Upper lobe of right lung (tissue), 1 donor: ENCODE results near the gene PARVA. TPM values are rescaled to one million over a fixed set of nuclear protein-coding genes. Genes with fewer than 3 reads are reported as not detected.

ENCODE experiments used
- ATAC-seq: fragments of 200-7000 bp; cut with Tn5 transposase; one replicate; pipeline ENCODE4 v1.9.1; 2020; ENCODE audit warnings: mild to moderate bottlenecking, moderate library complexity
- DNase-seq: peaks from one replicate; pipeline ENCODE4 v3.0.0-alpha.2; 2020
- H3K27ac ChIP-seq: fragments of 200-600 bp; one replicate; pipeline ENCODE4 v1.8.0; 2022
- H3K27me3 ChIP-seq: fragments of 200-600 bp; one replicate; pipeline ENCODE4 v1.8.0; 2022; ENCODE audit warnings: mild to moderate bottlenecking
- H3K36me3 ChIP-seq: fragments of 200-600 bp; one replicate; pipeline ENCODE4 v1.8.0; 2022
- H3K4me1 ChIP-seq: fragments of 200-600 bp; one replicate; pipeline ENCODE4 v1.8.0; 2022
- H3K4me3 ChIP-seq: fragments of 200-600 bp; one replicate; pipeline ENCODE4 v1.8.0; 2022; ENCODE audit warnings: mild to moderate bottlenecking
- H3K9me3 ChIP-seq: fragments of 200-600 bp; one replicate; pipeline ENCODE4 v1.8.0; 2022
- CTCF ChIP-seq: fragments of 200-600 bp; IDR thresholded peaks from one replicate; pipeline ENCODE4 v1.8.0; 2022; ENCODE audit warnings: antibody characterized with exemption
- intact Hi-C: fragments of 100-400 bp; cut with DNase I; formaldehyde crosslinking; loops from one replicate; pipeline ENCODE4 v1.11.0; 2022
- total RNA-seq: library from RNA; stranded (reverse); fragmentation: NEBNext Ultra II Directional; extraction: Animal tissue kit (Norgen Biotek cat#: 25700); gene quantifications from one replicate; pipeline ENCODE4 v1.2.1, GENCODE V29; 2021
- donor health status: DM: no; HTN: yes; CAD: no; lungs with severe emphysema.

Gene PARVA
- total RNA-seq, 1 donor from 2014 or later, result 84.0 TPM

- DNase-seq (no peak), ATAC-seq (peak; percentile 63)
- peaks cover 8% of the 10 kb centered on the region for H3K4me1 ChIP-seq
- H3K27ac ChIP-seq, result no peak overlapping the region
- H3K9me3 ChIP-seq, result no peaks in the 10 kb centered on the region
- intact Hi-C loops, result no loop called here
- no peaks in the 10 kb centered on the region for H3K27me3 ChIP-seq
- H3K36me3 ChIP-seq, result no peaks in the 10 kb centered on the region
- no peak overlapping the region for H3K4me3 ChIP-seq
- TF ChIP-seq CTCF, result no peak
Measured at GRCh38 chr11:12439615-12440014, 62.2 kb downstream of the PARVA start.

DNA sequence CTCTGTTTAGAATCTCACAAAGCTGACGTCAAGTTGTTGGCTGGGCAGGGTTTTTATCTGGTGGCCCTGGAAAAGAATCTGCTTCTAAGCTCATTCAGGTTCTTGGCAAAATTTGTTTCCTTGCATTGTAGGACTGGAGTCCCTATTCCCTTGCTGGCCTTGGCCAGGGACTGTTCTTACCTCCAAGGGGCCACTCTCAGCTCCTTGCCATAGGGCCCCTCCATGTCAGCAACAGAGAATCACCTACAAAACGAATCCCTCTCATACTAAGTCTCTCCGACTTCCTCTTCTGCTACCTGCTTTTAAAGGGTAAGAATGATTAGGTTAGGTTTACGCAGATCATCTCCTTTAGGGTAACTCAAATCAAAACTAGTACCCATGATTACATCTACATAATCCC, 63.2 kb downstream of the PARVA start:
- ATAC-seq (no peak), DNase-seq (no peak)
- Histone ChIP-seq H3K27me3 (no peaks in the 10 kb centered on the region), H3K9me3 (no peaks in the 10 kb centered on the region), H3K27ac (no peak overlapping the region), H3K36me3 (no peaks in the 10 kb centered on the region), H3K4me1 (peaks cover 3% of the 10 kb centered on the region), H3K4me3 (no peak overlapping the region)
- intact Hi-C loops, result no loop called here
- TF ChIP-seq CTCF, result no peak

- no peak for ATAC-seq
- H3K4me1 ChIP-seq, result no peaks in the 10 kb centered on the region
- no peak for DNase-seq
- TF ChIP-seq CTCF, result no peak
- no peak overlapping the region for H3K4me3 ChIP-seq
- no peaks in the 10 kb centered on the region for H3K27me3 ChIP-seq
- H3K36me3 ChIP-seq, result no peaks in the 10 kb centered on the region
- no peak overlapping the region for H3K27ac ChIP-seq
- intact Hi-C loops, result no loop called here
- no peaks in the 10 kb centered on the region for H3K9me3 ChIP-seq
Measured at GRCh38 chr11:12441231-12441861, 64.0 kb downstream of the PARVA start.

DNA sequence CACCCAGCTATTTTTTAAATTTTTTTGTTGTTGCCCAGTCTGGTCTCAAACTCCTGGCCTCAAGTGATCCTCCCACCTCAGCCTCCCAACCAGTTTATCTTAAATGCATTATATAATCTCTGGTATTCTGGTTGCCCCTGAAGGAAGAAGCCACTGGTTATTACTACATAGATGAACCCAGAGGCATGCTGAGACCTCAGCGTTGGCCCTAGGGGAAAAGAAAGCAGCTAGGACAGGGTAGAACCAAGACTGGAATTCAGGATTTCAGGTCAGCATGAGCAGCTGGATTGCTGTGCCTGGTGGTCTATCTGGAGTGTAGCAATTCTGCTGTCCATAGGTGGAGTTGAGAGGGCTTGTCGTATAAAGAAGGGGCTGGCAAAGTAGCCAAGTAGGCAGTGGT, 67.2 kb downstream of the PARVA start:
- intact Hi-C loops, result no loop called here
- Histone ChIP-seq H3K36me3 (no peaks in the 10 kb centered on the region), H3K4me1 (no peaks in the 10 kb centered on the region), H3K9me3 (no peaks in the 10 kb centered on the region), H3K4me3 (no peak overlapping the region), H3K27ac (no peak overlapping the region), H3K27me3 (no peaks in the 10 kb centered on the region)
- no peak for TF ChIP-seq CTCF
- DNase-seq (no peak), ATAC-seq (no peak)

DNA sequence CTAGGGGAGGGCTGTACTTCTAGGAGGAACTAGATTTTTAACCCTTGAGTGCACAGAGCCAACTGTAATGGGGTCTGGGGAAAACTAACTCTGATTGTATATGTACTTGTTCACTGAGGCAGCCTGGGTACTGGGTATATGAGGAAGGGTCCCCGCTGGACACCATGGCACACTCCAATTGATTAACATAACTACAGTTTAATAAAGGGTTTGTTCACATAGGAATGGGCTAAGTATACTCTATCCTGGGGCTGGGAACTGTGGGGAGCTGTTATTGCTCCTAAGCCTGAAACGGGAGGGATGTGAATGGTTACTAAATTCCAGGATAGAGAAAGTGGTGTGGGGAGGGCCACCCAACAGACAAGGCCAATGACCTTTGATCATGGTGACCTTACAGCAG, 67.6 kb downstream of the PARVA start:
- H3K4me3 ChIP-seq, result no peak overlapping the region
- ATAC-seq, result no peak
- H3K27me3 ChIP-seq, result no peaks in the 10 kb centered on the region
- H3K4me1 ChIP-seq, result no peaks in the 10 kb centered on the region
- DNase-seq, result no peak
- intact Hi-C loops, result no loop called here
- no peaks in the 10 kb centered on the region for H3K36me3 ChIP-seq
- no peak overlapping the region for H3K27ac ChIP-seq
- TF ChIP-seq CTCF, result no peak
- H3K9me3 ChIP-seq, result no peaks in the 10 kb centered on the region

GRCh38 chr11:12446863-12447262, 69.5 kb downstream of the PARVA start:
- intact Hi-C loops, result no loop called here
- Histone ChIP-seq H3K9me3 (no peaks in the 10 kb centered on the region), H3K27me3 (no peaks in the 10 kb centered on the region), H3K4me1 (no peaks in the 10 kb centered on the region), H3K4me3 (no peak overlapping the region), H3K27ac (no peak overlapping the region), H3K36me3 (no peaks in the 10 kb centered on the region)
- no peak for ATAC-seq
- no peak for TF ChIP-seq CTCF
- DNase-seq, result no peak
